Measurements from ENCODE around the gene C19orf44. TPM values are rescaled to one million over a fixed set of nuclear protein-coding genes. Genes with fewer than 3 reads are reported as not detected.
"Not testable (repeated sequence)": the region's sequence is repeated elsewhere in the genome, so short reads cannot be mapped to it uniquely, and the experiment has no call there.

Gene C19orf44
- polyA plus RNA-seq, 1 experiment, result 2.3 TPM

DNA sequence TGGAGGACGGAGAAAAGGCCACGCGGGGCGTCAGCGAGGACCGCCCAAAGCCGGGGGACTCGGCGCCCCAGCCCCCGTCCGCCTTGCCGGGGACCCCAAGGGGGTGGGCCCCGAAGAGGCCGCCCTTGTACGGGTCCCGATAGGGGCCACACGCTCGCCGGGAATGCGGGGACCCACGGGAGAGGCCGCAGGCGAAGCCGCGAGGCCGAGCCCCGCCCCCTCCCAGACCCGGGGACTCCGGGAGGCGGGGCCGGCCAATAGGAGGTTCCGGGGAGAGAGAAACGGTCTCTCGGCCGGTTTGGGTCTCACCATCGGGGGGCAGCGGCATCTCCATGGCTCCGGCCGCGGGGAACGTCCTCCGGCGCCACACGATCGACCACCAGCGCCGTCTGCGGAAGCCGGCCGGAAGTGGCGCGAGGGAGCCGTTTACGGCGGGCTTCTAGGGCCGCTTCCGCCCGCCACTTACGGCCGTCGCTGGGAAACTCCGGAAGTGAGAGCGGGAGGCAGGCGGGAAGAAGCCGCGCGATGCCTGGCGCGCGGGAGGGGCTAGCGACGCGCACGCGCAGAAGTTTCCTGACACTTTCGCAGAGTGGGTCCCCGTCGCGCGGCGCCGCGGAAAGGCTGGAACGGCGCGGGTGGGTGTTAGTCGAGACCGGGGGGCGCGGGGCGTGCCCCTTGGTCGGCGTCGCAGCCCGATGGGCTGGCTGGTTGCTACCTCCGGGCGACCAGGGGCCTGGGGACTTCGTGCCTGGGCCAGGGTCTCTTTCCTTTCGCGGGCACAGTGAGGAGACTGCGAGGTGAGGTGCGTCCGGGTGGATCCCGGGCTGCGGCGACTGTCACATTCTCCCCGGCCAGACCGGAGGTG lies 46.1 kb downstream of the C19orf44 start, which contains the start of gene CHERP:
CHERP (minus strand) TSS at position 393 of the 865 bp plus-strand sequence; CDS start at position 334, 59 bp downstream.
- H3K4me3 ChIP-seq (ENCODE audit: low read depth, low read length), result peak within 1 kb of the TSS; percentile 92
- TF ChIP-seq, protein P1, sequence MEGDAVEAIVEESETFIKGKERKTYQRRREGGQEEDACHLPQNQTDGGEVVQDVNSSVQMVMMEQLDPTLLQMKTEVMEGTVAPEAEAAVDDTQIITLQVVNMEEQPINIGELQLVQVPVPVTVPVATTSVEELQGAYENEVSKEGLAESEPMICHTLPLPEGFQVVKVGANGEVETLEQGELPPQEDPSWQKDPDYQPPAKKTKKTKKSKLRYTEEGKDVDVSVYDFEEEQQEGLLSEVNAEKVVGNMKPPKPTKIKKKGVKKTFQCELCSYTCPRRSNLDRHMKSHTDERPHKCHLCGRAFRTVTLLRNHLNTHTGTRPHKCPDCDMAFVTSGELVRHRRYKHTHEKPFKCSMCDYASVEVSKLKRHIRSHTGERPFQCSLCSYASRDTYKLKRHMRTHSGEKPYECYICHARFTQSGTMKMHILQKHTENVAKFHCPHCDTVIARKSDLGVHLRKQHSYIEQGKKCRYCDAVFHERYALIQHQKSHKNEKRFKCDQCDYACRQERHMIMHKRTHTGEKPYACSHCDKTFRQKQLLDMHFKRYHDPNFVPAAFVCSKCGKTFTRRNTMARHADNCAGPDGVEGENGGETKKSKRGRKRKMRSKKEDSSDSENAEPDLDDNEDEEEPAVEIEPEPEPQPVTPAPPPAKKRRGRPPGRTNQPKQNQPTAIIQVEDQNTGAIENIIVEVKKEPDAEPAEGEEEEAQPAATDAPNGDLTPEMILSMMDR (IDR thresholded peaks at IDR 0.05; ENCODE audit: low read depth, low read length), result no peak
- H3K27me3 ChIP-seq (ENCODE audit: control insufficient read depth, insufficient read depth, low read length), result no peaks in the 10 kb centered on the region
- peaks cover 2% of the 10 kb centered on the region; the same call in 1 of the 2 replicates for H3K9me3 ChIP-seq (ENCODE audit: control insufficient read depth, insufficient read depth, low read length)
- ChIA-PET POLR2A (interaction anchor here (0.6 to 1.1 kb wide), 7 partner anchors 18 to 763 kb away, joined by 3 to 9 read pairs (median 4); partner anchors contain the start of gene MED26), CTCF (interaction anchor here (0.7 kb wide), 1 partner anchor 9 kb away, joined by 3 read pairs; no protein-coding TSS in a partner anchor)
- peak within 1 kb of the TSS; percentile 47 for H3K27ac ChIP-seq (ENCODE audit: low read depth, low read length)
- peak; percentile 70 for DNase-seq (ENCODE audit: low read depth, low spot score)

DNA sequence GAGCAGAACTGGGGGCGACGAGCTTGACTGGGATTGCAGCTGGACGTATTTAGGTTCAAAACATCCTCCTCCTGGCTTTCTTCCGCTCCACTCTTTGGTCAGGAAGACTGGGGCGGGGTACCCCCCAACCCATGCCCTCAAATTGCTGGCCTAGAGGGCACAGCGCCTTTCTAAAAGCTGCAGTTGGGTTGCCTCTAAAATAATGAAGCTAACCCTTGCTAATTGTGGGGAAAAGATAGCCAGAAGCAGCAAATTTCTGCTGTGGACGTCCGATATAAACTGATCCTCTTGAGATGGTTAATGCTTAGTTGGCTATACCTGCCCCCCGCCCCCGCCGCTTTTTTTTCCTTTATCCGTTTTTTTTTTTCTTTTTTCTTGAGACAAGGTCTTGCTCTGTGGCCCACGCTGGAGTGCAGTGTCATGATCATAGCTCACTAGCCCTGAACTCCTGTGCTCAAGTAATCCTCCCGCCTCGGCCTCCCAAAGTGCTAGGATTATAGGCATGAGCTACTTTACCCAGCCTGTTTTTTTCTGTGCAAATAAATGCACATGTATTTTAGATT lies 46.8 kb downstream of the C19orf44 start:
- peaks cover 2% of the 10 kb centered on the region; the same call in 1 of the 2 replicates for H3K9me3 ChIP-seq (ENCODE audit: control insufficient read depth, insufficient read depth, low read length)
- H3K4me3 ChIP-seq (ENCODE audit: low read depth, low read length), result peak overlapping the region; percentile 92
- peak overlapping the region; percentile 3 for H3K27ac ChIP-seq (ENCODE audit: low read depth, low read length)
- TF ChIP-seq, protein P1 (IDR thresholded peaks at IDR 0.05; ENCODE audit: low read depth, low read length), result no peak
- H3K27me3 ChIP-seq (ENCODE audit: control insufficient read depth, insufficient read depth, low read length), result no peaks in the 10 kb centered on the region
- ChIA-PET CTCF (interaction anchor here (0.7 kb wide), 1 partner anchor 10 kb away, joined by 3 read pairs; no protein-coding TSS in a partner anchor), POLR2A (interaction anchor here (0.6 to 1.1 kb wide), 7 partner anchors 39 to 236 kb away, joined by 3 to 6 read pairs (median 4); partner anchors contain the start of genes C19orf44 and CALR3)
- no peak for DNase-seq (ENCODE audit: low read depth, low spot score)

DNA sequence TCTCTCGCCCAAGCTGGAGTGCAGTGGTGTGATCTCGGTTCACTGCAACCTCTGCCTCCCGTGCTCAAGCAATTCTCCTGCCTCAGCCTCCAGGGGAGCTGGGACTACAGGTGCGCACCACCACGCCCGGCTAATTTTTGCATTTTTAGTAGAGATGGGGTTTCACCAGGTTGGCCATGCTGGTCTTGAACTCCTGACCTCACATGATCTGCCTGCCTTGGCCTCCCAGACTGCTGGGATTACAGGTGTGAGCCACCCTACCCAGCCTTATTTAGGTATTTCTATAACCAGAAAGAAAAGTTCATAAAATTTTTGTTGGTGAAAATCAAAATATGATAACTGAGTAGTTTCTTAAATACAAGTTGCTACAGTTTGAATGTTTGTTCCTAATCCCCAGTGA lies 47.5 kb downstream of the C19orf44 start:
- CTCF ChIA-PET; H3K27ac ChIP-seq (ENCODE audit: low read depth, low read length); H3K27me3 ChIP-seq (ENCODE audit: control insufficient read depth, insufficient read depth, low read length); H3K9me3 ChIP-seq (ENCODE audit: control insufficient read depth, insufficient read depth, low read length); DNase-seq (ENCODE audit: low read depth, low spot score): not testable (repeated sequence)
- peak overlapping the region; percentile 92; the same call in 1 of the 2 replicates for H3K4me3 ChIP-seq (ENCODE audit: low read depth, low read length)
- POLR2A ChIA-PET, result interaction anchor here (0.6 to 1.1 kb wide), 8 partner anchors 27 to 672 kb away, joined by 3 to 6 read pairs (median 4); partner anchors contain the start of genes C19orf44 and CALR3

DNA sequence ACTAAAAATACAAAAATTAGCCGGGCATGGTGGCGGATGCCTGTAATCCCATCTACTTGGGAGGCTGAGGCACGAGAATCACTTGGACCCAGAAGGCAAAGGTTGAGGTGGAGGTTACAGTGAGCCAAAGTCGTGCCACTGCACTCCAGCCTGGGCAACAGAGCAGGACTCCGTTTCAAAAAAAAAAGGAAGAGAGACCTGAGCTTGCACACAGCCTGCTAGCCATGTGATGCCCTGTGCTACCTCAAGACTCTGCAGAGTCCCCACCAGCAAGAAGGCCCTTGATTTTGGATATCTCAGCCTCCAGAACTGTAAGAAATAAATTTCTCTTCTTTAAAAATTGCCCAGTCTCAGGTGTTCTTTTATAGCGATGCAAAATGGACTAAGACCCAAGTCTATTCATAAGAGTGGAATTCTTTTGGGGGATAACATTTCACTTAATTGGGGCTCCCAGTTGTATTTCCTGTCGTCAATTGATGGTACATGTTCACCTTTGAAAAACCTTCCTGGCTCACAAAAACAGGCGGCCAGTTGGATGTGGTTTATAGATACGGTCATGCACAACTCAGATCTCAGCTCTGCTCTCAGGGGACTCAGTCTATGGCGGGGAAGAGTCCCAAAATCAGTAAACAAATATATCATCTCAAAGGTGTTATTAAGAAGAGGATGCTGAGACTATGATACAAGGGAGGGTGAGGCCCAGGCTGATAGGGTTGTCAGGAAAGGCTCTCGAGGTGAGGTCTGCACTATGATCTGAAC lies 48.5 kb downstream of the C19orf44 start:
- H3K9me3 ChIP-seq (ENCODE audit: control insufficient read depth, insufficient read depth, low read length), result no peaks in the 10 kb centered on the region; the same call in 1 of the 2 replicates
- no peak overlapping the region for H3K27ac ChIP-seq (ENCODE audit: low read depth, low read length)
- TF ChIP-seq, protein P1 (IDR thresholded peaks at IDR 0.05; ENCODE audit: low read depth, low read length), result no peak
- no peak overlapping the region for H3K4me3 ChIP-seq (ENCODE audit: low read depth, low read length)
- no peaks in the 10 kb centered on the region for H3K27me3 ChIP-seq (ENCODE audit: control insufficient read depth, insufficient read depth, low read length)
- DNase-seq (ENCODE audit: low read depth, low spot score), result no peak
- POLR2A ChIA-PET, result interaction anchor here (0.6 kb wide), 1 partner anchor 410 kb away, joined by 5 read pairs; no protein-coding TSS in a partner anchor
- CTCF ChIA-PET, result interaction anchor here (0.6 kb wide), 1 partner anchor 290 kb away, joined by 4 read pairs; no protein-coding TSS in a partner anchor

DNA sequence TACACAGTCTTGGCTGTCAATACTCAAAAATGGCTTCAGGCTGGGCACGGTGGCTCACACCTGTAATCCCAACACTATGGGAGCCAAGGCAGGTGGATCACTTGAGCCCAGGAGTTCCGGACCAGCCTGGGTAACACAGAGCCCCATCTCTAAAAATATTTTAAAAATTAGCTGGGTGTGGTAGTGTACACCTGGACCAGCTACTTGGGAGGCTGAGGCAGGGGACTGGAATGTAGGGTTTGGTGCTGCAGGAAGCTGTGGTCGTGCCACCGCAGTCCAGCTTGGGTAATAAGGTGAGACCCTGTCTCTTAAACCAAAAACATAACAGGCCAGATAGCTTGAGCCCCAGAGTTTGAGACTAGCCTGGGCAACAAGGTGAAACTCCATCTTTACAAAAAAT lies 52.8 kb downstream of the C19orf44 start:
- H3K4me3 ChIP-seq (ENCODE audit: low read depth, low read length), result no peak overlapping the region
- POLR2A ChIA-PET, result no interaction called here
- H3K27ac ChIP-seq (ENCODE audit: low read depth, low read length), result no peak overlapping the region
- CTCF ChIA-PET, result no interaction called here
- no peaks in the 10 kb centered on the region for H3K27me3 ChIP-seq (ENCODE audit: control insufficient read depth, insufficient read depth, low read length)
- TF ChIP-seq, protein P1 (IDR thresholded peaks at IDR 0.05; ENCODE audit: low read depth, low read length), result no peak
- H3K9me3 ChIP-seq (ENCODE audit: control insufficient read depth, insufficient read depth, low read length), result no peaks in the 10 kb centered on the region
- DNase-seq (ENCODE audit: low read depth, low spot score), result no peak

DNA sequence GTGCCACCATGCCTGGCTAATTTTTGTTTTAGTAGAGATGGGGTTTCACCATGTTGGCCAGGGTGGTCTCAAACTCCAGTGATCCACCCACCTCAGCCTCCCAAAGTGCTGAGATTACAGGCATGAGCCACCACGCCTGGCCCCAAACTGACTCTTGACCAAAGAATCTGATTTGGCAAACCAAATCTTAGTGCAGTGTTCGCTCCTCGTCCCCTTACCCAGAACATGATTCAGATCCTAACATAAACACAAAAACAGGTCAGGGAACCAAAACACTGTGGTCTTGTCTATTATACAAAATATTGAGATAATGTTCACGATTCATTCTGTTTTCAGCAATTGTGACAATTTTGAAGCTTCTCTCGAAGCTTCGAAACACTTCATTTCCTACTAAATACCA lies 55.7 kb downstream of the C19orf44 start:
- H3K4me3 ChIP-seq (ENCODE audit: low read depth, low read length); CTCF ChIA-PET; H3K27ac ChIP-seq (ENCODE audit: low read depth, low read length); POLR2A ChIA-PET; H3K9me3 ChIP-seq (ENCODE audit: control insufficient read depth, insufficient read depth, low read length); DNase-seq (ENCODE audit: low read depth, low spot score); H3K27me3 ChIP-seq (ENCODE audit: control insufficient read depth, insufficient read depth, low read length): not testable (repeated sequence)
